GM23338 (cell line): ENCODE data around the gene BARX2.

Source experiments
- CREB1 ChIP-seq: fragments of 250-450 bp; sonication (Bioruptor Pico); IDR thresholded peaks from 2 replicates; pipeline ENCODE4 v1.5.0; 2020; ENCODE audit warnings: low read depth, mild to moderate bottlenecking, moderate library complexity
- ETS1 ChIP-seq: IDR thresholded peaks from 2 replicates; pipeline ENCODE4 v1.6.1; 2016; ENCODE audit warnings: antibody characterized with exemption
- EZH2 ChIP-seq: fragments of 200-600 bp; sonication (generic); IDR thresholded peaks from one replicate; pipeline ENCODE4 v1.8.0; 2017; ENCODE audit warnings: antibody characterized with exemption, mild to moderate bottlenecking, low read depth; ENCODE audit not compliant: unreplicated experiment
- EZH2phosphoT487 ChIP-seq: fragments of 200-600 bp; sonication (generic); IDR thresholded peaks from one replicate; pipeline ENCODE4 v1.8.1; 2018; ENCODE audit warnings: antibody characterized with exemption; ENCODE audit not compliant: unreplicated experiment
- JUNB ChIP-seq: IDR thresholded peaks from one replicate; pipeline ENCODE4 v1.6.1; 2016; ENCODE audit warnings: antibody characterized with exemption; ENCODE audit not compliant: unreplicated experiment
- NANOG ChIP-seq: IDR thresholded peaks from 2 replicates; pipeline ENCODE4 v1.6.1; 2016; ENCODE audit warnings: antibody characterized with exemption, borderline replicate concordance
- POLR2AphosphoS5 ChIP-seq: IDR thresholded peaks from 2 replicates; pipeline ENCODE4 v1.6.1; 2016; ENCODE audit warnings: antibody characterized with exemption, low read depth
- STAT1 ChIP-seq: IDR thresholded peaks from one replicate; pipeline ENCODE4 v1.6.1; 2016; ENCODE audit warnings: antibody characterized with exemption; ENCODE audit not compliant: unreplicated experiment
- ZNF114 ChIP-seq: fragments of 250-450 bp; sonication (Bioruptor Pico); IDR thresholded peaks from 2 replicates; pipeline ENCODE4 v1.5.0; 2020; ENCODE audit warnings: mild to moderate bottlenecking, moderate library complexity
- ZNF331 ChIP-seq: fragments of 250-450 bp; sonication (Bioruptor Pico); IDR thresholded peaks from 2 replicates; pipeline ENCODE4 v1.5.0; 2020; ENCODE audit warnings: low read depth, mild to moderate bottlenecking, moderate library complexity
- TF ChIP-seq, protein P1 (sequence below), 2 experiments: fragments of 200-600 bp in 1 of 2; sonication (generic) in 1 of 2; conservative IDR thresholded peaks; 2 replicates each; pipeline versions ENCODE4 v1.5.1 to v1.6.1; 2016 to 2017; ENCODE audit warnings: antibody characterized with exemption in 2 of 2, low read depth in 2 of 2, mild to moderate bottlenecking in 2 of 2, moderate library complexity in 1 of 2
- TF ChIP-seq, protein P2 (sequence below): IDR thresholded peaks from one replicate; pipeline ENCODE4 v1.6.1; 2018; ENCODE audit warnings: antibody characterized with exemption; ENCODE audit not compliant: unreplicated experiment
- TF ChIP-seq, protein P3 (sequence below): fragments of 250-450 bp; sonication (Bioruptor Pico); IDR thresholded peaks from 2 replicates; pipeline ENCODE4 v1.5.0; 2020; ENCODE audit warnings: mild to moderate bottlenecking, moderate library complexity

DNA sequence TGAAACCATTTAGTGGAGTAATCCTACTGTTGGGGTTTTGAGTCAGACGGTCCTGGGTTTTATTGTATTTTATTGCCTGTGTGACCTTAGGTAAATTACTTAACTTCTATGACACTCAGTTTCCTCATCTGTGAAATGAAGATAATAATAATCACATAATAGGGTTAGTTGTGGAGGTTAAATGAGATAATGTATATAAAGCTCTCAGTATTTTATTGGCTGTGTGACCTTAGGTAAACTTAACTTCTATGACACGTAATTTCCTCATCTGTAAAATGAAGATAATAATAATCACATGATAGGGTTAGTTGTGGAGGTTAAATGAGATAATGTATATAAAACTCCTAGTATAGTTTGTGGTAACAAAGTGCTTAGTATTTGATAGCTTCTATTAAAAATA is 13.2 kb downstream of the BARX2 start:
- TF ChIP-seq, protein P1, sequence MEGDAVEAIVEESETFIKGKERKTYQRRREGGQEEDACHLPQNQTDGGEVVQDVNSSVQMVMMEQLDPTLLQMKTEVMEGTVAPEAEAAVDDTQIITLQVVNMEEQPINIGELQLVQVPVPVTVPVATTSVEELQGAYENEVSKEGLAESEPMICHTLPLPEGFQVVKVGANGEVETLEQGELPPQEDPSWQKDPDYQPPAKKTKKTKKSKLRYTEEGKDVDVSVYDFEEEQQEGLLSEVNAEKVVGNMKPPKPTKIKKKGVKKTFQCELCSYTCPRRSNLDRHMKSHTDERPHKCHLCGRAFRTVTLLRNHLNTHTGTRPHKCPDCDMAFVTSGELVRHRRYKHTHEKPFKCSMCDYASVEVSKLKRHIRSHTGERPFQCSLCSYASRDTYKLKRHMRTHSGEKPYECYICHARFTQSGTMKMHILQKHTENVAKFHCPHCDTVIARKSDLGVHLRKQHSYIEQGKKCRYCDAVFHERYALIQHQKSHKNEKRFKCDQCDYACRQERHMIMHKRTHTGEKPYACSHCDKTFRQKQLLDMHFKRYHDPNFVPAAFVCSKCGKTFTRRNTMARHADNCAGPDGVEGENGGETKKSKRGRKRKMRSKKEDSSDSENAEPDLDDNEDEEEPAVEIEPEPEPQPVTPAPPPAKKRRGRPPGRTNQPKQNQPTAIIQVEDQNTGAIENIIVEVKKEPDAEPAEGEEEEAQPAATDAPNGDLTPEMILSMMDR (conservative IDR thresholded peaks at IDR 0.05; ENCODE audit: low read depth in 2 of 2), result no peak
- TF ChIP-seq ETS1, result no peak
- TF ChIP-seq POLR2AphosphoS5, result no peak
- no peak for TF ChIP-seq EZH2phosphoT487
- TF ChIP-seq, protein P2, sequence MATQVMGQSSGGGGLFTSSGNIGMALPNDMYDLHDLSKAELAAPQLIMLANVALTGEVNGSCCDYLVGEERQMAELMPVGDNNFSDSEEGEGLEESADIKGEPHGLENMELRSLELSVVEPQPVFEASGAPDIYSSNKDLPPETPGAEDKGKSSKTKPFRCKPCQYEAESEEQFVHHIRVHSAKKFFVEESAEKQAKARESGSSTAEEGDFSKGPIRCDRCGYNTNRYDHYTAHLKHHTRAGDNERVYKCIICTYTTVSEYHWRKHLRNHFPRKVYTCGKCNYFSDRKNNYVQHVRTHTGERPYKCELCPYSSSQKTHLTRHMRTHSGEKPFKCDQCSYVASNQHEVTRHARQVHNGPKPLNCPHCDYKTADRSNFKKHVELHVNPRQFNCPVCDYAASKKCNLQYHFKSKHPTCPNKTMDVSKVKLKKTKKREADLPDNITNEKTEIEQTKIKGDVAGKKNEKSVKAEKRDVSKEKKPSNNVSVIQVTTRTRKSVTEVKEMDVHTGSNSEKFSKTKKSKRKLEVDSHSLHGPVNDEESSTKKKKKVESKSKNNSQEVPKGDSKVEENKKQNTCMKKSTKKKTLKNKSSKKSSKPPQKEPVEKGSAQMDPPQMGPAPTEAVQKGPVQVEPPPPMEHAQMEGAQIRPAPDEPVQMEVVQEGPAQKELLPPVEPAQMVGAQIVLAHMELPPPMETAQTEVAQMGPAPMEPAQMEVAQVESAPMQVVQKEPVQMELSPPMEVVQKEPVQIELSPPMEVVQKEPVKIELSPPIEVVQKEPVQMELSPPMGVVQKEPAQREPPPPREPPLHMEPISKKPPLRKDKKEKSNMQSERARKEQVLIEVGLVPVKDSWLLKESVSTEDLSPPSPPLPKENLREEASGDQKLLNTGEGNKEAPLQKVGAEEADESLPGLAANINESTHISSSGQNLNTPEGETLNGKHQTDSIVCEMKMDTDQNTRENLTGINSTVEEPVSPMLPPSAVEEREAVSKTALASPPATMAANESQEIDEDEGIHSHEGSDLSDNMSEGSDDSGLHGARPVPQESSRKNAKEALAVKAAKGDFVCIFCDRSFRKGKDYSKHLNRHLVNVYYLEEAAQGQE, result no peak
- TF ChIP-seq NANOG, result no peak
- no peak for TF ChIP-seq EZH2
- TF ChIP-seq STAT1, result no peak
- TF ChIP-seq JUNB, result no peak
- TF ChIP-seq CREB1 (CRISPR knock-in tag), result no peak
- TF ChIP-seq ZNF331 (CRISPR knock-in tag), result no peak
- TF ChIP-seq ZNF114 (CRISPR knock-in tag), result no peak
- TF ChIP-seq, protein P3, sequence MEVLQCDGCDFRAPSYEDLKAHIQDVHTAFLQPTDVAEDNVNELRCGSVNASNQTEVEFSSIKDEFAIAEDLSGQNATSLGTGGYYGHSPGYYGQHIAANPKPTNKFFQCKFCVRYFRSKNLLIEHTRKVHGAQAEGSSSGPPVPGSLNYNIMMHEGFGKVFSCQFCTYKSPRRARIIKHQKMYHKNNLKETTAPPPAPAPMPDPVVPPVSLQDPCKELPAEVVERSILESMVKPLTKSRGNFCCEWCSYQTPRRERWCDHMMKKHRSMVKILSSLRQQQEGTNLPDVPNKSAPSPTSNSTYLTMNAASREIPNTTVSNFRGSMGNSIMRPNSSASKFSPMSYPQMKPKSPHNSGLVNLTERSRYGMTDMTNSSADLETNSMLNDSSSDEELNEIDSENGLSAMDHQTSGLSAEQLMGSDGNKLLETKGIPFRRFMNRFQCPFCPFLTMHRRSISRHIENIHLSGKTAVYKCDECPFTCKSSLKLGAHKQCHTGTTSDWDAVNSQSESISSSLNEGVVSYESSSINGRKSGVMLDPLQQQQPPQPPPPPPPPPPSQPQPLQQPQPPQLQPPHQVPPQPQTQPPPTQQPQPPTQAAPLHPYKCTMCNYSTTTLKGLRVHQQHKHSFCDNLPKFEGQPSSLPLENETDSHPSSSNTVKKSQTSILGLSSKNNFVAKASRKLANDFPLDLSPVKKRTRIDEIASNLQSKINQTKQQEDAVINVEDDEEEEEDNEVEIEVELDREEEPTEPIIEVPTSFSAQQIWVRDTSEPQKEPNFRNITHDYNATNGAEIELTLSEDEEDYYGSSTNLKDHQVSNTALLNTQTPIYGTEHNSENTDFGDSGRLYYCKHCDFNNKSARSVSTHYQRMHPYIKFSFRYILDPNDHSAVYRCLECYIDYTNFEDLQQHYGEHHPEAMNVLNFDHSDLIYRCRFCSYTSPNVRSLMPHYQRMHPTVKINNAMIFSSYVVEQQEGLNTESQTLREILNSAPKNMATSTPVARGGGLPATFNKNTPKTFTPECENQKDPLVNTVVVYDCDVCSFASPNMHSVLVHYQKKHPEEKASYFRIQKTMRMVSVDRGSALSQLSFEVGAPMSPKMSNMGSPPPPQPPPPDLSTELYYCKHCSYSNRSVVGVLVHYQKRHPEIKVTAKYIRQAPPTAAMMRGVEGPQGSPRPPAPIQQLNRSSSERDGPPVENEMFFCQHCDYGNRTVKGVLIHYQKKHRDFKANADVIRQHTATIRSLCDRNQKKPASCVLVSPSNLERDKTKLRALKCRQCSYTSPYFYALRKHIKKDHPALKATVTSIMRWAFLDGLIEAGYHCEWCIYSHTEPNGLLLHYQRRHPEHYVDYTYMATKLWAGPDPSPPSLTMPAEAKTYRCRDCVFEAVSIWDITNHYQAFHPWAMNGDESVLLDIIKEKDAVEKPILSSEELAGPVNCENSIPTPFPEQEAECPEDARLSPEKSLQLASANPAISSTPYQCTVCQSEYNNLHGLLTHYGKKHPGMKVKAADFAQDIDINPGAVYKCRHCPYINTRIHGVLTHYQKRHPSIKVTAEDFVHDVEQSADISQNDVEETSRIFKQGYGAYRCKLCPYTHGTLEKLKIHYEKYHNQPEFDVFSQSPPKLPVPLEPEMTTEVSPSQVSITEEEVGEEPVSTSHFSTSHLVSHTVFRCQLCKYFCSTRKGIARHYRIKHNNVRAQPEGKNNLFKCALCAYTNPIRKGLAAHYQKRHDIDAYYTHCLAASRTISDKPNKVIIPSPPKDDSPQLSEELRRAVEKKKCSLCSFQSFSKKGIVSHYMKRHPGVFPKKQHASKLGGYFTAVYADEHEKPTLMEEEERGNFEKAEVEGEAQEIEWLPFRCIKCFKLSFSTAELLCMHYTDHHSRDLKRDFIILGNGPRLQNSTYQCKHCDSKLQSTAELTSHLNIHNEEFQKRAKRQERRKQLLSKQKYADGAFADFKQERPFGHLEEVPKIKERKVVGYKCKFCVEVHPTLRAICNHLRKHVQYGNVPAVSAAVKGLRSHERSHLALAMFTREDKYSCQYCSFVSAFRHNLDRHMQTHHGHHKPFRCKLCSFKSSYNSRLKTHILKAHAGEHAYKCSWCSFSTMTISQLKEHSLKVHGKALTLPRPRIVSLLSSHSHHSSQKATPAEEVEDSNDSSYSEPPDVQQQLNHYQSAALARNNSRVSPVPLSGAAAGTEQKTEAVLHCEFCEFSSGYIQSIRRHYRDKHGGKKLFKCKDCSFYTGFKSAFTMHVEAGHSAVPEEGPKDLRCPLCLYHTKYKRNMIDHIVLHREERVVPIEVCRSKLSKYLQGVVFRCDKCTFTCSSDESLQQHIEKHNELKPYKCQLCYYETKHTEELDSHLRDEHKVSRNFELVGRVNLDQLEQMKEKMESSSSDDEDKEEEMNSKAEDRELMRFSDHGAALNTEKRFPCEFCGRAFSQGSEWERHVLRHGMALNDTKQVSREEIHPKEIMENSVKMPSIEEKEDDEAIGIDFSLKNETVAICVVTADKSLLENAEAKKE (CRISPR knock-in tag), result no peak
